Right lobe of liver (tissue), 4 donors: ENCODE results near the gene POLR2I.

Experiments
- POLR2A ChIP-seq: fragments of 450-650 bp; IDR thresholded peaks from one replicate; pipeline ENCODE4 v1.6.1; 2017; ENCODE audit warnings: antibody characterized with exemption, mild to moderate bottlenecking
- TF ChIP-seq, protein P1 (sequence below), 4 donors: fragments of 200-600 bp in 3 of 4; fragments of 450-650 bp in 1 of 4; IDR thresholded peaks; one replicate each; pipeline versions ENCODE4 v1.5.1 to v1.8.0; 2016 to 2022; ENCODE audit warnings: antibody characterized with exemption in 4 of 4, mild to moderate bottlenecking in 2 of 4
- donor health status: DM: no; HTN: no; CAD: no.
- donor health status: DM: no; HTN: no; CAD: no.
- donor health status: DM: no; HTN: yes; CAD: no.

DNA sequence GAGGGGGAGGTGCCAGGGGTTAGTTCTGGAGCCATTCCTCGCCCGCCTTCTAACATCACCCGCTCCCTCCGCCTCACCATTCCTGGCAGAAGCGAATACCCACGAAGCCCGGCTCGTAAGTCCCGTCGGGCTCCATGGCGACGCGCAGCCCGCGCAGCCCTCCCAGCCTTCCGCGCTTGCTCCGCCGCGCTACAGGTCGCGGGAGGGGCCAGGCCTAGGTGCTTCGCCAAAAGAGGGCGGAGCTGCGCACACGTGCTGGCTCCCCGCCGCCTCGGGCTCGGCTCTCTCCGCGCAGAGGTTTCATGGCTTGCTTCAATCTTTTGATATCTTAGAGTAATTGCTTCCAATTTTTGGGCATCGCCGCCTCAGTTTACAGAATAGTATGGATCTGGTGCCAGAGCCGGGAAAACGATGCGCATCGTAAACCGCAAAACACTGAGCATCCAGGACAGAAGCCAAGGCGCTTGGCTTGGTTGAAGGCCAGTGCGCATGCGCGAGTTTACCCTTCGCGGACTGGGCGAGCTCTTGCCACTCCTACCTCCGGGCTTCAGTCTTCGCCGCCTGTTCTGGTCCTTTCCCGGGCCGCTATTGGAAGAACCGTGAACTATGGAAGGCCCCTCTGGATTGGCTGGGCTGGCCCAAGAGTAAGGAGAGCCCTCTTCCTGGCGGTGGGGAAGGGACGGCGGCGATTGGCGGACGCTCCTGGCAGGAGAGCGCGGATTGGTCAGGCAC is at the start of gene POLR2I:
- TF ChIP-seq, protein P1, sequence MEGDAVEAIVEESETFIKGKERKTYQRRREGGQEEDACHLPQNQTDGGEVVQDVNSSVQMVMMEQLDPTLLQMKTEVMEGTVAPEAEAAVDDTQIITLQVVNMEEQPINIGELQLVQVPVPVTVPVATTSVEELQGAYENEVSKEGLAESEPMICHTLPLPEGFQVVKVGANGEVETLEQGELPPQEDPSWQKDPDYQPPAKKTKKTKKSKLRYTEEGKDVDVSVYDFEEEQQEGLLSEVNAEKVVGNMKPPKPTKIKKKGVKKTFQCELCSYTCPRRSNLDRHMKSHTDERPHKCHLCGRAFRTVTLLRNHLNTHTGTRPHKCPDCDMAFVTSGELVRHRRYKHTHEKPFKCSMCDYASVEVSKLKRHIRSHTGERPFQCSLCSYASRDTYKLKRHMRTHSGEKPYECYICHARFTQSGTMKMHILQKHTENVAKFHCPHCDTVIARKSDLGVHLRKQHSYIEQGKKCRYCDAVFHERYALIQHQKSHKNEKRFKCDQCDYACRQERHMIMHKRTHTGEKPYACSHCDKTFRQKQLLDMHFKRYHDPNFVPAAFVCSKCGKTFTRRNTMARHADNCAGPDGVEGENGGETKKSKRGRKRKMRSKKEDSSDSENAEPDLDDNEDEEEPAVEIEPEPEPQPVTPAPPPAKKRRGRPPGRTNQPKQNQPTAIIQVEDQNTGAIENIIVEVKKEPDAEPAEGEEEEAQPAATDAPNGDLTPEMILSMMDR (IDR thresholded peaks at IDR 0.05) = no peak
- TF ChIP-seq POLR2A = peak; percentile 53
